Right hindlimb (tissue), 1 donor: ENCODE results near the gene SLC12A7.

ENCODE experiments used
- DNase-seq: peaks from one replicate; pipeline ENCODE4 v3.0.0-alpha.2; 2018

SLC12A7 gene

DNA sequence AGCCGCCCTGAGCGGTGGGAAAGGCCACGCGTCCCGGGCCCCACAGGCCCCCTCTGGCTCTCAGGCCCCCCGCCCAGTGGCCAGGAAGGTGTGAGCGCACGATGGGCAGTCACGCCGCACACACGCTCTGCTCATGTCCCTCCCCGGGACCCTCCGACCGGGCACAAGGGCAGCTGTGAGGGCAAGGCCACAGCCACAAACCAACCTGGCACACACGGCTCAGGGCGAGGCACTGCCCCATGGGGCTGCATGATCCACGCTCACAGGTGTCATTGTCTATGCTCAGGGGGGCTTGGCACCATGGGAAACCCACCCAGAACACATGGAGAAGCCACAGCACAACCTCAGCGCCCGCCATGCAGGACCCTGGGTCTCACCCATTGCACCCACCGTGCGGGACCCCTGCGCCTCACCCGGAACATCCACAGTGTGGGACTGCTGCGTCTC, 51.3 kb downstream of the SLC12A7 start:
- DNase-seq = no peak

DNA sequence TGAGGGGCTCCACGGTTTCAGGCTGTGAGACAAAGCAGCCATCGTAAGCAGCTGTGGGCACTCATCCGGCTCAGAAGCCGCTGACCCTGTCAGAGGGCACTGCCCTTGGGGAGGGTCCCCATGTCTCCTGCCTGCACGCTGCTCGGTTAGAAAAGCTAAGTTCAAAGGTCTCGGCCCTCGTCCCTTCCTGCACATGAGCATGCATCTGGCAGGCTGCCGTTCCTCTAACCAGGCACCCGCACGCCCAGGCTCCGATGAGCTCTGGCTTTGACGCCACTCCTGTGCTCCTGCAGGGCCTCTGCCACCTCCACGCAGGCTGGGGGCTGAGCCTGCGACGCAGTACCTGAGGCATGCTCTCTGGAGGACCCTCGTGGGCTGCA, 52.0 kb downstream of the SLC12A7 start:
- no peak for DNase-seq

GRCh38 chr5:1058988-1059883, 52.6 kb downstream of the SLC12A7 start:
- DNase-seq = no peak

GRCh38 chr5:1058083-1058945, 53.5 kb downstream of the SLC12A7 start:
- no peak for DNase-seq

DNA sequence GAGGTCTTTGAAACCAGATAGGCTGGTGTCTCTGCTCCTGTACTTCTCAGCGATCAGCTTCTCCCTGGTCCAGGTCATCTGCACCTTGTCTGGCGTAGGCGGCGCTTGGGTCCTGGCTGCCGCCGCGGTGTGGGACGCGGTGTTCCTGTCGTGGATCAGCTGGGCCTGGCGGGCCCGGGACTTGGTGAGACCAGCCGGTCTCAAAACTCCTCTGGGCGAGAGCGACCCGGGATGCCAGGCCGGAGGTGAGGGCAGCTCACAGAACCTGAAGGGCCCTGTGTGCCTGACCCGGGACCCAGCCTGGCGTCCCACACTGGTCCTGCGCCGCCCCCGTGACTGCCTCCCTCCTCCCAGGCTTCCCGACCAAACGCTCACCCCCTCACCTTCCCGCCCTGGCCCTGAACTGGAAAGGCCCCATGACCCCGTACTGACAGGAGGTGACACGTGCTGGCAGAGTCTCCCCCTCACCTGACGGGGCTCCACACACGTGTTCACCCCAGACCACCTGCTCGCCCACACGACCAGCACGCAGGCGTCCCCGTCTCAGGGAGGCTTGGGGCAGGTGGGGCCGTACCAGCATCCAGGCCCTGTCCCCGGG, 54.3 kb downstream of the SLC12A7 start:
- DNase-seq = no peak

DNA sequence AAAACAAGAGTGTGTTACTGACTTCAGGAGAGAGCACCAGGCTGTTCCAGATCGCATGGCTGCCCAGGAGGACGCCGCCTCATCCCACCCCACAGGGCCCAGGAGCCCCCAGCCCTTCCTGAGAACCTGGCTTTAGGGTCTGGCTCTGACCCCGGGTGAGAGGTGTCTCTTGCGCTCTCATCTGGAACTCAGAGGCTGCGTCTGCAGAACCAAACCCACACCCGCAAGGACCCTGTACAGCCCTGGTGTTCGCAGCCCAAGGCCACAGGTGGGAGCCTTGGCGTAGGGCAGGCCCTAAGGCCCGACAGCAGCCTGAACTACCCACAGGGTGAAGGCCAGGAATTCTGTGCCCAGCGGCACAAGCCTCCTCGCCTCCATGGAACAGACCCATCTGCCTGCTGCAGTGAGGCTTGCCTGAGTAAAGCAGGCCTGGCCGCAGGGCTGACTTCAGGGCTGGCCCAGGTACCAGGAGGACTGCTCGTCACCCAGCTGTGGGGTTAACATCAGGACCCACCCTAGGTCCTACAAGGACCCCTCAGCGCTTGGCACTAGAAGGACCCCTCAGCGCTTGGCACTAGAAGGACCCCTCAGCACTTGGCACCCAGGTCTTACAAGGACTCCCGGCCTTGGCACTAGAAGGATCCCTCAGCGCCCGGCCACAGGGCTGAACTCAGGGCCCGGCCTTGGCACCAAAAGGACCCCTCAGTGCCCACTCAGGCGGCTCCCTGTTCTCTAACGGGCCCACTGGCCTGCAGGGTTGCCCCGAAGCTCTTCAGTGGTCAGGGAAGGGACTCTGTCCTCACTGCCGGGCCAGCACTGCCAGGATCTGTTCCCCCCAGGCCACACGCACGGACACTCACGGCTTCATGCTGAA, 55.0 kb downstream of the SLC12A7 start:
- DNase-seq = no peak

- DNase-seq = no peak
Measured at GRCh38 chr5:1055896-1056610, 55.8 kb downstream of the SLC12A7 start.

DNA sequence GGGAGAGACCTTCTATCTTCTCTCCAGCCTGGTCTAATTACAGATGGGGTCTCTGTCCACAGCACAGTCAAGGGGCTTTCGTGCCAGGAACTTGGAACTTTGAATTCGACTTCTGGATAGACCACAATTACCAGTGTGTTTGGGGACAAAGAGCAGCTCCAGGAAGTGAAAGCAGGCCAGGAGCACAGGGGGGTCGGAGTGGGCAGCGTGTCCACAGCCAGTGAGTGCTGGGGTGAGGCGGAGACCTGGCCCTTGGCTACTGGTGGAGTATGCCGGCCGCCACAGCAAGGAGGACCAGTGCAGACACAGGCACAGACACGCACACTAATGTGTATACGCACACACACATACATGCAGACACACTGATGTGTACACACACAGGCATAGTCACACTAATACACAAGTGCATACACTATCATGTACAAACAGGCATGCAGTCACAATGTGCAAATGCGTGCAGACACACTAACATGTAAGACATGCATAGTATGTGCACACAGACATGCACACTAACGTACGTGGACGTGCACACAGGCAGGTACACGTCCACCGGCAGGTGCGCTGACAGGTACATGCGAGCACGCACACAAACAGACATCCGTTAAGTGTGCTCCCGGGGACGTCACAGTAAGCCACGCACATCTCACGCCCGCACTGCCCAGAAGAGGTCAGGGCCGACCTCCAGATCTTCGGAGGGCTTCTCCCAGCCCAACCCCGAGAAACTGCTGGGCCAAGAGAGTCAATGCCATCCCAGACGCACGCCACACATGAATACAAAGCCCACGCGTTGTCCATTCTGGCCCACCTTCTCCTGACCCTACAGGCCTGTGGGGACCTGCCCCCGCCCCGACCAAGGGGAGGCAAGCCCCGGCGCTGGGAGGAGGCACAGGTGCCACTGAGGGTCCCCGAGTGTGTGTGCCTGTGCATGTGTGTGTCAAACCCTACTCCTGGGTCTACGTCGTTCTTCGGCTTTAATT, 56.8 kb downstream of the SLC12A7 start:
- DNase-seq = no peak

GRCh38 chr5:1054018-1054798, 57.7 kb downstream of the SLC12A7 start:
- no peak for DNase-seq

- DNase-seq = no peak
Measured at GRCh38 chr5:1053391-1054017, 58.4 kb downstream of the SLC12A7 start.

DNA sequence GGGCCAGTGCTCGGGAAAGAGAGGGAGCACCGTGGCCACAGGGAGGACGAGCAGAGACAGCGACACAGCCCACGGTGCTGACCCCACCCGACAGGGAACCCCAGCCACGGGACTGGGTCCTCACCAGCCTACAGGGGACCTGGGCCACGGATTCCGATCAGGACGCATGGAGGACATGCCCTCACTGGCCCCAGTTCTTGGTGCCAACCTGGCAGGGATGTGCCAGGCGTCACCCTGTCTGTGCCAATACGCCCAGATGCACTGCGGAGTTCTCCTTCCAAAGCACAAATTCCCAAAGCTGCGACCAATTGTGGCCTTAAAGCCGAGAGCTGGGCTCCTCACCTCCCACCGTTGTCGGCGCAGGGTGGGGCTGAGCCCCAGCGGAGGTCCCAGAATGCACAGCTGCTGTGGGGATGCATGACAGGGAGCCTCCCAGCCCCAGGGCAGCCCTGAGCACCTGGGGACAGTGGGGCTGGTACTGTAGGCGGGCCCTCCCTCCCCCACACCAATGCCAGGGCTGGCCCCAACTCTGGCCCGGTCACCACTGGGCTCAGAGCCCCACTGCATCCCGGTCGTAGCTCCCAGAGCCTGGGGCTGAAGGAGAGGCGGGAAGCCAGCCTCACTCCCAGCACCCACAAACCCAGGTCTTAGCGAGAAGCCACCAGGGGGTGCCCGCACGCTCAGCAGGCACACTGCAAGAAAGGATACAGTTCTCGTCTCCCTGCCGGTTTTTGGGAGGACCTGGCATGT, 59.0 kb downstream of the SLC12A7 start:
- no peak for DNase-seq

- no peak for DNase-seq
Measured at GRCh38 chr5:1052076-1052475, 59.8 kb downstream of the SLC12A7 start.

- no peak for DNase-seq
Measured at GRCh38 chr5:1051366-1051720, 60.5 kb downstream of the SLC12A7 start.

GRCh38 chr5:1050423-1051365, 61.2 kb downstream of the SLC12A7 start:
- DNase-seq = no peak

DNA sequence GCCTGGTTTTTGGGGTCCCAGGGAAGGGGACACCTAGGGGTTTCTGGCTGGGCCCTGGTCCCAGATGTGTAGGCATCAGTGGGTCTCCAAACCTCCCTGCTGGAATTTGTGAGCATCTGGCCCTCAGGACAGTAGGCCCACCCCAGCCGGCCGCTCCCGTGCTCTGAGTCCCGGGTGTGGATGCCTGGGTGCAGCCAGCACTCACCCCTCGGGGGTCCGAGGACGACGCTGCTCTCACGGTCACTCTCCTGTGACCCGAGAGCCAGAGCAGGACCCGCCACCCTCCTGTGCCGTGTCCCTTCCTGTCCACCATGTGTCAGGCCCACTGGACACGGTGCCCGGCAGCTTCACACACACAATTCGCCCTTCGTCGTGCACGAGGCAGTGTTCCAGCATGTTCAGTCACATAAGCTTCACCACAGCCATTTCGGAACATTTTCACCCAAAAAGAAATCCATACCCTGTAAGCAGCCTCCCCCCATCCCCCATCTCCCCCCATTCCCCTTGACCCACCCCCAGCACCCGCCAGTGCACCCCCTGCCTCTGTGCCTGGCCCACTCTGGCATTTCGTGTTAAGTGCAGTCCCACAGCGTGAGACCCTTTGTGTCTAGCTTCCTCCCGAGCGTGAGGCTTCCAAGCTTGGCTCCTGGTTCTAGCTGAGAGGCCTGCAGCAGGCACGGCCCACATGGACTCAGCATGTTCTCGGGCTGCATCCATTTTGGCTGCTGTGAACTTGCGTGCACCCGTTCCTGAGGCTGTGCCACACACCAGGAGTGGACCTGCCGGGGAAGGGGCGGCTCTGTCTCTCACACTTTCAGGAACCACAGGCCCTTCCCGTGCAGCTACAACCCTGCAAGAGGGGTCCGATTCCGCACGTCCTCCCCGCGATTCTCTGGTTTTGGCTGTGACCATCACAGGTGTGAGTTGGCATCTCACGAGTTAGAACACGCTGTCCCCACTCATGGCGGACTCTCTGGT, 62.7 kb downstream of the SLC12A7 start:
- no peak for DNase-seq

- DNase-seq = no peak
Measured at GRCh38 chr5:1048162-1048721, 63.6 kb downstream of the SLC12A7 start.
